ENCODE measurements around the gene CBL.

CBL gene

DNA sequence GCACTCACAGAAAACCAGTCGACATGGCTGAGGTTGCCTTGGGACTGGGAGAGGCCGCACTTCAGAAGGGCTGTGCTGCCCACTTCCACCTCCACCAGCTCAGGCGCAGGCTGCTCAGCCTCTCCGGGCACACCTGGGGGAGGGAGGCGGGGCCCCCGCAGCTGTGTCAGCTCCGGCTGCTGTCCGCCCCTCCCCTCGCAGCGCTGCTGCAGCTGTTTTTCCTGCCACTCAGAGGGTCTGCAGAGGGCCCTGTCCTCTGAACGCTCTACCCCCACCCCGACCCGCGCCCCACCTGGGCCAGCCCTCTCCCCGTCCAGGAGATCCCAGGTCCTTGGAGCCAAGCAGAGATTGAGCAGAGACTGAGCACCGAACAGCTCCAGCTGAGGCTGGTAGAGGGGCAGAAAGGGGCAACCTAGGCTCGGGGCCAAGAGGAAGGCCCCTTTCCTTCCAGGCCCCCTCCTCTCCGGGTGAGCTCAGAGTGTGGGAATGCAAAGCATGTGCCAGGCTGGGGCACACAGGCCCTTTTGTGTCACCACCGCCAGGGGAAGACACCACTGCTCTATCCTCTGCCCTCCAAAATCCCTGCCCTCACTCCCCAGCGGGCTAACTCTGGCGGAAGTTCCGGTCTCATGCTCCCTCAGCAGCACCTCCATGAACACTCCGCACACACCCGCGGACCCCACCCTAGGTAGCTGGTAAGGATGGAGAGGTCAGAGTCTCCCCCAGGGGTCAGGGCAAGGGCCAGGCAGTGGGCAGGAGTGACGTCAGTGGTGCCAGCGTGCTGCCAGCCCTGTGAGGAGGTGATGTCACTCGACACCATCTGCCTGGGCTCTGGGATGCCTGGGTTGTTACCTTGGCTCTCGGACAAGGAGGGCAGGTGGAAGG lies 109.2 kb downstream of the CBL start:
- peak; percentile 67 for DNase-seq

GRCh38 chr11:119316016-119316728 lies 110.0 kb downstream of the CBL start:
- peak; percentile 66 for DNase-seq

DNA sequence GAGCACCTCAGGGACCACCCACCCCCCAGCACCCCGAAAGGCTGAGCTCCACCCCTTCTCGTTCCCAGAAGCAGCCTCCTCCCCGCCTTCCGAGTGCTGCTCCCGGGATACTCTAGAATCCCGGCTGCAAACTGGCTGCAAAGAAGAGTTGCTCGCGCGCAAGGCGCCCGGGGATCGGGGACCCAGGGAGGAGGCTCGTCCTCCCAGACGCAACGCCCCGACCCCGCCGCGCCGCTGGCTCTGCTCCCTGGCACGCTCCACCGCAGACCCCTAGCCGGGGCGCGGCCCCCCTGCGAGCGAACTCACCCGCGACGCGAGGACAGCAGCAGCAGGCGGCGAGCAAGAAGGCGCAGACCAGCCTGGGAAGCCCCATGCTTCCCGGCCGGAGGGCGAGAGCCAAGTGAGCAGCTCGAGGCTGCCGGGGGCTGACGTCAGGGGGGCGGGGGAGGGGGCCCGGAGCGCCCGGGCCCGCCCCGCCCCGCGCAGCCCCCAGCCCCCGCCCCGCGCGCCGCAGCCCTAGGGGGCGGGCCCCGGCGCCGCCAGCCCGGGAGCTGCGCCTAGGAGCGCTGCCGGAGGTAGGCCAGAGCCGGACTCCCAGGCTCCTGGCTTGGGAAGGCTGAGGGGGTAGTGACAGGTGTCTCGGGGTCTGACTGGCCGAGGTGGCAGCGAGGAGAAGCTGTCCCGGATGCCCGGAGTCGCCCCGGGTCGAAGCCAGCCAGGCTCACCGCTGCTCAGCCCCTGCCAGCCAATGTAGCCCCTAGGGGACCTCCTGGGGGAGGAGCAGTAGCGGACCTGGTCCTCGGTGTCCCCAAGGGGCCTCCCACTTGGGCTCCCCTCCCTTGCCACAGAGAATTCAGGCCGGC lies 110.8 kb downstream of the CBL start, which contains the start of gene MCAM:
Gene MCAM, minus strand, starts transcription at position 402 of the 863 bp plus-strand sequence. Its CDS starts 29 bp downstream, at position 373.
- peak; percentile 58 for DNase-seq

DNA sequence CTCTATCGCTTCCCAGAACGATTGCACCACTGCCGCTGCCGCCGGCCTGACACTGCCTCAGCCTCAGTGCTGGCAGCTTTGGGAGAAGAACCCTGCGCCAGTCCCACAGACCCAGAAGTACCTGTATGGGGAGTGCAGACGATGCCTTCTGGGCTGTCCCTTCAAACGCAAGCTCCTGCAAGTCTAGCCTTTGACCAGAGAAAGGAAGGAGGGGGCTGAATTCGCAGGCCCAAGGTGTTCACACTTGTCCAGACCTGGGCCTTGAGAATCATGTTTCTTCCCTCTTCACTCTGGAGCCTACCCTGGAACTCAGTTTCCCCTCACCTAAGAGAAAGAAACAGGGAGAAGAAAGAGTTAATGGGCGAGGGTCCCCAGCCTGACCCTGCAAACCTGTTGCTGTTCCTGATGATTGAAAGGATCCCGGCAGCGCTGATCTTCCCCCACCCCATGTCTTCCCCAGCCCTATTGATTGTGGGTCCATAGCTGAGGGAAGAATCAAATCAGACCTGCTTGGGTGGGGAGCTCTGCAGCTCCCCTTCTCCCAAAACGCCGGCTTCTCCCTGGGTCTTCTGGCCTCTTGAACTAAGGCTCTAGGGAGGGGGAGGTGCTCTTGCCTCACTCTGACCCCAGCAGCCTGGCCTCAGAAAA lies 111.6 kb downstream of the CBL start:
- DNase-seq: no peak

GRCh38 chr11:119318240-119319135 lies 112.3 kb downstream of the CBL start:
- no peak for DNase-seq

DNA sequence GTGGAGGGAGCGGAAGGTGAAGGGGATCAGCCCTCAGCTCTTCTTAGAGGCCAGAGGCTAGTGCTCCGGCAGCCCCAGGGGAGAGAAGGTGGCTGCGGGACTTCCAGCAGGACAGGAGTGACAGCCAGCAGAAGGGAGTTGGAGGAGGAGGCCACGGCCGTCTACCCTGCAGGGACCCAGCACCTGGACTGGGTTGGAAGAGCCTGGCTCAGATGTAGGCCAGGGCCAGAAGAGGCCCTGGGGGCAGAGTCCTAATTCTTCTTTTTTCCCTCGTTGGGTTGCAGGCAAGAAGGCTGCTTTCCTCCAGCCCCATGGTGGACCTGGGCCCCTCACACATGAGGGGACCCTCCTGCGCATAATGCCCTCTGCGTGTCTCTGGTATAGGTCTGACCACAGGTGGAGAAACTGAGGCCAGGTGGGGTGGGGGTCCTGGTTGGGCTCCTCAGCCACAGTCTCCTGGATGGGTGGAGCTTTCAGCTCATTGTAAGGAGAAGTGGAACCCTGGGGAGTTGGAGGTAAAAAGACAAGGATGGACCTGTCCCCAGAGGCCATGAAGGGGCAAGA lies 113.1 kb downstream of the CBL start:
- no peak for DNase-seq

- DNase-seq: no peak
These were observed 113.6 kb downstream of the CBL start for GRCh38 chr11:119319700-119320239.

- DNase-seq: no peak
These were observed 114.2 kb downstream of the CBL start for GRCh38 chr11:119320240-119320775.

- no peak for DNase-seq
These were observed 114.8 kb downstream of the CBL start for GRCh38 chr11:119320776-119321524.

DNA sequence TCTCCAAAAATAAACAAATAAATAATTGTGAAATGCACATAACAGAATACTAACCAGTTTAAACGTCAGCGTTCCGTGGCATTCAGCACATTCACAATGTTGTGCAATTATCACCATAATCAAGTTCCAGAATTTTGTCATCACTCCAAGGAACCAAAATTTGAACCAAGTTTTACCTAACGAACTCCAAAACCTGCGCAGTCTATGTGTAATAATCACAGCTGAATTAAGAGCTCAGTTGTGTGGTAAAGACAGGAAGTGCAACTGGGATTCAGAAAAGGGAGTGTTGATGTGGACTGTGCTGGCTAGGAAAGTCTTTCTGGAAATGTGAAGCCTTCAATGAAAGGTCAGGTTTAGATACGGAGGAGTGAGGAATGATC lies 116.2 kb downstream of the CBL start:
- no peak for DNase-seq

DNA sequence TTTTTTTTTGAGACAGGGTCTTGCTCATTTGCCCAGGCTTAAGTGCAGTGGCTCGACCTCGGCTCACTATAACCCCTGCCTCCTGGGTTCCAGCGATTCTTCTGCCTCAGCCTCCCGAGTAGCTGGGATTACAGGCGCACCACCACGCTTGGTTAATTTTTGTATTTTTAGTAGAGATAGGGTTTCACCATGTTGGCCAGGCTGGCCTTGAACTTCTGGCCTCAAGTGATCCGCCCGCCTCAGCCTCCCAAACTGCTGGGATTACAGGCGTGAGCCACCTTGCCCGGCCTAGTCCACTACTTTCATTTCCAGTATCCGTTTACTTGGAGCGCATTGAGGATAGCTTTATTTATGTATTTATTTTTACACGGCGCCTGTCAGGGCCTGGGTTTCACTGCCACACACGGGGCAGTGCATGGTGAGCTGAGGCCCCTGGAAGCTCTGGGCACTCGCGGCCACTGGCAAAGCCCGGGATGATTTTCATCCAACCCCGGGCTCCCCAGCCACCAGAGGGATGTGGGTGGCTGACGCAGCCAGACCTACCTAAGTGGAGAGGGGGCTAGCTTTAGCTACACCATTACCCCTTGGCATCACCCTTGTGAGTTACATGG lies 116.9 kb downstream of the CBL start:
- DNase-seq: no peak

- peak; percentile 19 for DNase-seq
These were observed 117.4 kb downstream of the CBL start for GRCh38 chr11:119323532-119324033.

DNA sequence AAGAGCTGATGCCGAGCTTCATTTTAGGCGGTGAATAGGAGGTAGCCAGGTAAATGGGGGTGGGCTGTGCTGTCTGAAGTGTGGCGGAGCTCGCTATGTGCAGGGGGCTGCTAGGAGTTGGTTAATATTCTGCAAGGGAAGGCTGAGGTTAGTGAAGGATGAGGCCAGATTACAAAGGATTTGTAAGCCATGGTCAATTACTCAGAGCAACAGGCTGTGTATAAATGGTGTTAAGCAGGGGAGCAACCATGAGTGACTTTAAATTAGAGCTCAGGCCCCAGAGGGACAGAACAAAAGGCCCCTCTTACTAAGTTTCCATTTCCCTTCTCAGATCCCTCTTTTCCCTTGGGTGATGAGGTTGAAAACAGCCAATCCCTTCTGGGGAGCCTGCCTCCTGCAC lies 118.0 kb downstream of the CBL start:
- no peak for DNase-seq

DNA sequence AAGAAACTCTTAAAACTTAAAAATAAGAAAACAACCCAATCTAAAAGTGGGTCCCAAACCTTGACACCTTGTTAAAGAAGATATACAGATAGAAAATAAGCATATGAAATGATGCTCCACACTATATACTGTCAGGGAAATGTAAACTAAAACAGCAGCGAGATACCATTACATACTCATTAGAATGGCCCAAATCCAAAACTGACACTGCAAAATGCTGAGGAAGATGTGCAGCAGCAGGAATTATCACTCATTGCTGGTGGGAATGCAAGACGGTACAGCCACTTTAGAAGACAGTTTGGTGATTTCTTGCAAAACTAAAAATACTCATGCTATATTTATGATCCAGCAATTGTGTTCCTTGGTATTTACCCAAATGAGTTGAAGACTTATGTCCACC lies 123.2 kb downstream of the CBL start:
- no peak for DNase-seq

GRCh38 chr11:119330237-119330636 lies 124.1 kb downstream of the CBL start:
- no peak for DNase-seq

GRCh38 chr11:119332111-119332765 lies 126.1 kb downstream of the CBL start:
- DNase-seq: no peak

GRCh38 chr11:119334174-119334930 lies 128.2 kb downstream of the CBL start, which contains the start of gene RNF26:
Gene RNF26 (plus strand): TSS chr11:119334527. CDS start chr11:119335123, 596 bp downstream.
- DNase-seq: peak; percentile 99

All from DMS79 treated with DMSO at 0.1 percent for 48 hours (cell line).